B cell (primary cell): ENCODE data around the gene DGKB.

ENCODE experiments used
- CTCF ChIP-seq: fragments of 200-600 bp; IDR thresholded peaks from one replicate; pipeline ENCODE4 v1.8.0; 2022; ENCODE audit warnings: antibody characterized with exemption, mild to moderate bottlenecking
- EZH2 ChIP-seq: IDR thresholded peaks from 2 replicates; pipeline ENCODE4 v1.6.1; 2012; ENCODE audit warnings: borderline replicate concordance, low read depth, mild to moderate bottlenecking, moderate library complexity, low read length; ENCODE audit not compliant: insufficient read depth, poor library complexity, severe bottlenecking

DNA sequence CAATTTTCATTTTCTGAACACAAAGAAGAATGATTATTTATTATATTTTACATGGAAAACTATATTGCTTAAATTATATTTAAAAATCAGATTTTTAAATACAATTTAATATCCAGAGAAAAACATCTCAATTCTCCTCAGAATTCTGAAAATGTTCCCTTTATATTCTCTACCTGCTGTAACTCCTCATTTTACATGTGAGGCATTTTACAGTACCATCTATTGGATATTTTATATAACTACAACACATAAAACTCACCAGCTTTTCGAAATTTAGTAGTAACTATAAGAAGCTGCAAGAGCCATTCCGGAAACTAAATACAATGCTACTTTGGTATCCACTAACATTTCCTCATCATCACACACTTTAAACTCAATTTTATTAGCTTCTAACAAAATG is 264.6 kb downstream of the DGKB start:
- TF ChIP-seq CTCF (no peak), EZH2 (no peak)
